ENCODE data around the gene BRI3BP.

Gene BRI3BP

GRCh38 chr12:124975276-124975675 is 18.2 kb upstream of the BRI3BP start:
- H4K8ac ChIP-seq (ENCODE audit: low read length), result no peak overlapping the region
- H3K4me1 ChIP-seq (ENCODE audit: control insufficient read depth, insufficient read depth, low read depth, low read length), result no peaks in the 10 kb centered on the region
- H2BK120ac ChIP-seq (ENCODE audit: low read depth, low read length), result no peak overlapping the region
- no peak overlapping the region for H3K4ac ChIP-seq (ENCODE audit: low read depth in 1 of 2, low read length in 2 of 2)
- H2AFZ ChIP-seq (ENCODE audit: low read depth, low read length), result no peak overlapping the region
- H2AK5ac ChIP-seq (ENCODE audit: low read length, severe bottlenecking), result no peak overlapping the region
- DNase-seq, result no peak
- H3K27me3 ChIP-seq (ENCODE audit: control insufficient read depth in 1 of 2, insufficient read depth in 1 of 2, low read length in 2 of 2), result no peaks in the 10 kb centered on the region
- peaks cover 71 to 72% of the 10 kb centered on the region in 2 experiments for H3K36me3 ChIP-seq (ENCODE audit: control insufficient read depth in 1 of 2, insufficient read depth in 2 of 2, low read depth in 1 of 2, low read length in 2 of 2)
- no peak overlapping the region for H2BK15ac ChIP-seq (ENCODE audit: low read depth, poor library complexity, severe bottlenecking)
- no peak overlapping the region for H3K18ac ChIP-seq (ENCODE audit: low read depth in 1 of 2, low read length in 2 of 2)
- no peak overlapping the region for H3K27ac ChIP-seq (ENCODE audit: low read length, poor library complexity, severe bottlenecking)
- no peak overlapping the region for H2BK5ac ChIP-seq (ENCODE audit: low read depth, low read length, poor library complexity, severe bottlenecking)
- 98% methylated on average over 15 of the region's 15 CpGs for WGBS
- no peak overlapping the region for H3K4me3 ChIP-seq (ENCODE audit: insufficient read depth in 1 of 2, low read depth in 1 of 2, low read length in 2 of 2)
- peaks cover 18% of the 10 kb centered on the region for H3K79me1 ChIP-seq (replicated peaks; ENCODE audit: low read length, poor library complexity, severe bottlenecking)
- no peak overlapping the region for H3K4me2 ChIP-seq (ENCODE audit: low read length, poor library complexity, severe bottlenecking)
- no peak overlapping the region for H3K23ac ChIP-seq (ENCODE audit: low read length in 2 of 2)
- no peak overlapping the region for H4K91ac ChIP-seq (ENCODE audit: low read length)
- H2BK12ac ChIP-seq (ENCODE audit: low read length in 2 of 2), result no peak overlapping the region
- H3K14ac ChIP-seq (ENCODE audit: low read length in 2 of 2), result no peak overlapping the region
- no peaks in the 10 kb centered on the region for H3K9me3 ChIP-seq (ENCODE audit: control insufficient read depth, low read length)
- H3K9ac ChIP-seq (ENCODE audit: low read length), result no peak overlapping the region

- Histone ChIP-seq H3K9me3 (ENCODE audit: control insufficient read depth, low read length) (no peaks in the 10 kb centered on the region), H2AFZ (ENCODE audit: low read depth, low read length) (no peak overlapping the region), H3K9ac (ENCODE audit: low read length) (no peak overlapping the region), H4K8ac (ENCODE audit: low read length) (no peak overlapping the region), H3K4me1 (ENCODE audit: control insufficient read depth, insufficient read depth, low read depth, low read length) (no peaks in the 10 kb centered on the region), H2BK12ac (ENCODE audit: low read length in 2 of 2) (no peak overlapping the region), H3K18ac (ENCODE audit: low read depth in 1 of 2, low read length in 2 of 2) (no peak overlapping the region), H3K27ac (ENCODE audit: low read length, poor library complexity, severe bottlenecking) (no peak overlapping the region), H2AK5ac (ENCODE audit: low read length, severe bottlenecking) (no peak overlapping the region), H3K79me1 (replicated peaks; ENCODE audit: low read length, poor library complexity, severe bottlenecking) (peaks cover 17% of the 10 kb centered on the region), H3K23ac (ENCODE audit: low read length in 2 of 2) (no peak overlapping the region), H2BK5ac (ENCODE audit: low read depth, low read length, poor library complexity, severe bottlenecking) (no peak overlapping the region), H2BK120ac (ENCODE audit: low read depth, low read length) (no peak overlapping the region), H3K4me3 (ENCODE audit: insufficient read depth in 1 of 2, low read depth in 1 of 2, low read length in 2 of 2) (no peak overlapping the region), H3K14ac (ENCODE audit: low read length in 2 of 2) (no peak overlapping the region), H4K91ac (ENCODE audit: low read length) (no peak overlapping the region), H2BK15ac (ENCODE audit: low read depth, poor library complexity, severe bottlenecking) (no peak overlapping the region), H3K36me3 (ENCODE audit: control insufficient read depth in 1 of 2, insufficient read depth in 2 of 2, low read depth in 1 of 2, low read length in 2 of 2) (peaks cover 68 to 72% of the 10 kb centered on the region in 2 experiments), H3K4ac (ENCODE audit: low read depth in 1 of 2, low read length in 2 of 2) (no peak overlapping the region), H3K27me3 (ENCODE audit: control insufficient read depth in 1 of 2, insufficient read depth in 1 of 2, low read length in 2 of 2) (no peaks in the 10 kb centered on the region), H3K4me2 (ENCODE audit: low read length, poor library complexity, severe bottlenecking) (no peak overlapping the region)
- no peak for DNase-seq
- WGBS, result over 99% methylated on average over 10 of the region's 10 CpGs
Measured at GRCh38 chr12:124976999-124977398, 16.4 kb upstream of the BRI3BP start.

- peaks cover 67 to 76% of the 10 kb centered on the region in 2 experiments for H3K36me3 ChIP-seq (ENCODE audit: control insufficient read depth in 1 of 2, insufficient read depth in 2 of 2, low read depth in 1 of 2, low read length in 2 of 2)
- no peak overlapping the region for H2AK5ac ChIP-seq (ENCODE audit: low read length, severe bottlenecking)
- WGBS, result 90% methylated on average over 10 of the region's 10 CpGs
- H3K9ac ChIP-seq (ENCODE audit: low read length), result no peak overlapping the region
- H2BK15ac ChIP-seq (ENCODE audit: low read depth, poor library complexity, severe bottlenecking), result no peak overlapping the region
- no peak overlapping the region for H4K91ac ChIP-seq (ENCODE audit: low read length)
- no peak for DNase-seq
- H2BK12ac ChIP-seq (ENCODE audit: low read length in 2 of 2), result no peak overlapping the region
- H2BK5ac ChIP-seq (ENCODE audit: low read depth, low read length, poor library complexity, severe bottlenecking), result no peak overlapping the region
- no peak overlapping the region for H2AFZ ChIP-seq (ENCODE audit: low read depth, low read length)
- no peak overlapping the region for H3K18ac ChIP-seq (ENCODE audit: low read depth in 1 of 2, low read length in 2 of 2)
- H3K79me1 ChIP-seq (replicated peaks; ENCODE audit: low read length, poor library complexity, severe bottlenecking), result peaks cover 26% of the 10 kb centered on the region
- no peak overlapping the region for H3K4me3 ChIP-seq (ENCODE audit: insufficient read depth in 1 of 2, low read depth in 1 of 2, low read length in 2 of 2)
- H3K14ac ChIP-seq (ENCODE audit: low read length in 2 of 2), result no peak overlapping the region
- H3K9me3 ChIP-seq (ENCODE audit: control insufficient read depth, low read length), result no peaks in the 10 kb centered on the region
- H3K27me3 ChIP-seq (ENCODE audit: control insufficient read depth in 1 of 2, insufficient read depth in 1 of 2, low read length in 2 of 2), result no peaks in the 10 kb centered on the region
- no peak overlapping the region for H3K27ac ChIP-seq (ENCODE audit: low read length, poor library complexity, severe bottlenecking)
- H3K4me2 ChIP-seq (ENCODE audit: low read length, poor library complexity, severe bottlenecking), result no peak overlapping the region
- H3K4ac ChIP-seq (ENCODE audit: low read depth in 1 of 2, low read length in 2 of 2), result no peak overlapping the region
- no peaks in the 10 kb centered on the region for H3K4me1 ChIP-seq (ENCODE audit: control insufficient read depth, insufficient read depth, low read depth, low read length)
- H2BK120ac ChIP-seq (ENCODE audit: low read depth, low read length), result no peak overlapping the region
- no peak overlapping the region for H3K23ac ChIP-seq (ENCODE audit: low read length in 2 of 2)
- no peak overlapping the region for H4K8ac ChIP-seq (ENCODE audit: low read length)
Measured at GRCh38 chr12:124979568-124979967, 13.9 kb upstream of the BRI3BP start.

- Histone ChIP-seq H2AK5ac (ENCODE audit: low read length, severe bottlenecking) (no peak overlapping the region), H3K4me3 (ENCODE audit: insufficient read depth in 1 of 2, low read depth in 1 of 2, low read length in 2 of 2) (no peak overlapping the region), H2BK5ac (ENCODE audit: low read depth, low read length, poor library complexity, severe bottlenecking) (no peak overlapping the region), H3K9me3 (ENCODE audit: control insufficient read depth, low read length) (no peaks in the 10 kb centered on the region), H3K79me1 (replicated peaks; ENCODE audit: low read length, poor library complexity, severe bottlenecking) (peaks cover 28% of the 10 kb centered on the region), H2BK12ac (ENCODE audit: low read length in 2 of 2) (no peak overlapping the region), H2BK15ac (ENCODE audit: low read depth, poor library complexity, severe bottlenecking) (no peak overlapping the region), H3K4me2 (ENCODE audit: low read length, poor library complexity, severe bottlenecking) (no peak overlapping the region), H3K4ac (ENCODE audit: low read depth in 1 of 2, low read length in 2 of 2) (no peak overlapping the region), H2AFZ (ENCODE audit: low read depth, low read length) (no peak overlapping the region), H4K91ac (ENCODE audit: low read length) (peak overlapping the region; percentile 16), H3K14ac (ENCODE audit: low read length in 2 of 2) (no peak overlapping the region), H3K4me1 (ENCODE audit: control insufficient read depth, insufficient read depth, low read depth, low read length) (no peaks in the 10 kb centered on the region), H3K23ac (ENCODE audit: low read length in 2 of 2) (no peak overlapping the region), H3K27ac (ENCODE audit: low read length, poor library complexity, severe bottlenecking) (no peak overlapping the region), H2BK120ac (ENCODE audit: low read depth, low read length) (no peak overlapping the region), H3K27me3 (ENCODE audit: control insufficient read depth in 1 of 2, insufficient read depth in 1 of 2, low read length in 2 of 2) (no peaks in the 10 kb centered on the region), H3K18ac (ENCODE audit: low read depth in 1 of 2, low read length in 2 of 2) (no peak overlapping the region), H4K8ac (ENCODE audit: low read length) (no peak overlapping the region), H3K36me3 (ENCODE audit: control insufficient read depth in 1 of 2, insufficient read depth in 2 of 2, low read depth in 1 of 2, low read length in 2 of 2) (peaks cover 66 to 77% of the 10 kb centered on the region in 2 experiments), H3K9ac (ENCODE audit: low read length) (no peak overlapping the region)
- no peak for DNase-seq
- WGBS, result 95% methylated on average over 39 of the region's 41 CpGs
Measured at GRCh38 chr12:124980098-124980892, 13.2 kb upstream of the BRI3BP start.
